GM18507 (cell line): ENCODE results near the gene MCOLN3.
"Not testable (repeated sequence)": the region's sequence is repeated elsewhere in the genome, so short reads cannot be mapped to it uniquely, and the experiment has no call there.

Experiments
- DNase-seq: peaks from one replicate; pipeline ENCODE4 v3.0.0; 2011; ENCODE audit warnings: low read depth; ENCODE audit not compliant: insufficient read length; ENCODE audit errors: extremely low spot score
- FAIRE-seq: peaks from 2 replicates; lab custom pipeline; 2011; peaks lifted over from hg19 to GRCh38; lab: Jason Lieb, UNC

The MCOLN3 gene

DNA sequence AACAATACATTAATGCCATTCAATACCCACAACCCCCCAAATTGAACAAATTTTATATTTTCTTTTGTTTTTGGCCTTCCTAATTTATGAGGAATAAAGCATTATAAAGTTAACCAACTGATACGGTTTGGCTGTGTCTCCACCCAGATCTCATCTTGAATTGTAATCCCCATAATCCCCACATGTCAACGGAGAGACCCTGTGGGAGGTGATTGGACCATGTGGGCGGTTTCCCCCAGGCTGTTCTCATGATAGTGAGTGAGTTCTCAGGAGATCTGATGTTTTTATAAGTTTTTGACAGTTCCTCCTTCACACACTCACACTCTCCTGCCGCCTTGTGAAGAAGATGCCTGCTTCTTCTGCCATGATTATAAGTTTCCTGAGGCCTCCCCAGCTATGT, 6.4 kb upstream of the MCOLN3 start:
- DNase-seq (no peak), FAIRE-seq (no peak)

GRCh38 chr1:85049735-85050166, 1.5 kb upstream of the MCOLN3 start:
- FAIRE-seq (peak; percentile 18), DNase-seq (no peak)

GRCh38 chr1:85047472-85048295, 616 bp downstream of the MCOLN3 start:
- DNase-seq (no peak), FAIRE-seq (no peak)

GRCh38 chr1:85047144-85047471, 1.2 kb downstream of the MCOLN3 start:
- no peak for DNase-seq
- no peak for FAIRE-seq

- FAIRE-seq, result no peak
These were observed 5.9 kb downstream of the MCOLN3 start for GRCh38 chr1:85042413-85042812.

GRCh38 chr1:85041793-85042192, 6.5 kb downstream of the MCOLN3 start:
- no peak for FAIRE-seq
- no peak for DNase-seq

More at GRCh38 chr1:85042413-85042812, 5.9 kb downstream of the MCOLN3 start:
- DNase-seq, result no peak

GRCh38 chr1:85033221-85033620, 15.1 kb downstream of the MCOLN3 start:
- FAIRE-seq (no peak), DNase-seq (no peak)

- DNase-seq (no peak), FAIRE-seq (no peak)
These were observed 17.8 kb downstream of the MCOLN3 start for GRCh38 chr1:85030536-85030935.

- FAIRE-seq, result no peak
- no peak for DNase-seq
These were observed 20.1 kb downstream of the MCOLN3 start for GRCh38 chr1:85028151-85028550.

DNA sequence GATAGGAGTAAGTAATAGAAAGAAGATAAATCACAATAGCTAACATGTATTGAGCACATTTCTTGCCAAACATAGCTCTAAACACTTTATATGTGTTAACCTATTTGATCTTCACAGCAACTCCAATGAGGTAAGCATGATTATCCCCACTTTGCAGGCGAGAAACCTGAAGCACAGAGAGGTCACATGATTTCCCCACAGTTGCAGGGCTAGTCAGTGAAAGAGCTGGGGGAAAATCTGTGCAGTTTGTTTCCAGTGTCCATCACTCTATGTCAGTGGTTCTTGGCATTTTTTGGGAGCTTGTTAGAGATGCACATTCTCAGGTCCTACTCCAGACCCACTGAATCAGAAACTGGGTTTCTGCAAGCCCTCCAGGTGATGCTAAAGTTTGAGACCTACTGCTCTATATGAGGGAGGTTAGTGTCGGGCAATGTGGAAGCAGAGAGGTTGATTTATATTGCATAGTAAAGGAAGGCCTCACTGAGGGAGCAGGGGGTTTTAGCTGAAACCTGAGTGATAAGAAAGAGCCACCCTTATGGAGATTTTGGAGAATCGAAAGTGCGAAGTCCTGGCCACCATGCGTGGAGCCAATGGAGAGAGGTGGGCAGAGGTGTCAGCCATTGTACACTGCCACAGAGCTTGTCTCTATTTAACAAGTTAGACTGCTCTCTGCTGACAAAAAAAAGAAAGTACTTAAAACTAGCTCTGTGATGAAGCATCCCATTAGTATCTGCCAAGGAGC, 20.9 kb downstream of the MCOLN3 start:
- DNase-seq (no peak), FAIRE-seq (peak; percentile 51)

DNA sequence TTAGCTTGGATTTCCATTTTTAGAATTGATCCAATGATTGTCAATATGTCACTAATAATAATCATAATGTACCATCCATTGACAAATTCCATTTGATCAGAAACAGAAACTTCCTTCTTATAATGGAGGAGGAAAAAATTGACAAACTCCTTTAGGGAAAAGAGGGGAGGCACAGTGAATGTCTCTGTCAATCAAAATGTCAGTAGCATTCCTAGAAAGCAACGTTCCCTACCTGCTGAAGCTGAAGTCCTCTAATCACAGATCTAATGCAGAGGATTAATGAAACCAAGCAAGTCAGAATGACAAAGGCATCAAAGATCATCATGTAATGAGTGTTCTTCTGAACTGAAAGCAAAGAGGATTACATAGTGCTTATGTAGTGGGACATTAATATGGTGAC, 22.4 kb downstream of the MCOLN3 start:
- DNase-seq, result no peak
- peak; percentile 38 for FAIRE-seq

- FAIRE-seq, result no peak
- DNase-seq, result no peak
These were observed 23.6 kb downstream of the MCOLN3 start for GRCh38 chr1:85024736-85025135.

GRCh38 chr1:85022700-85023099, 25.6 kb downstream of the MCOLN3 start:
- no peak for FAIRE-seq
- DNase-seq, result no peak

- FAIRE-seq, result no peak
- no peak for DNase-seq
These were observed 28.3 kb downstream of the MCOLN3 start for GRCh38 chr1:85019994-85020393.

- DNase-seq, result no peak
- no peak for FAIRE-seq
These were observed 32.5 kb downstream of the MCOLN3 start for GRCh38 chr1:85015826-85016225.

GRCh38 chr1:85005641-85006040, 42.7 kb downstream of the MCOLN3 start:
- not testable (repeated sequence) for FAIRE-seq, DNase-seq

GRCh38 chr1:85001742-85002141, 46.6 kb downstream of the MCOLN3 start:
- DNase-seq (no peak), FAIRE-seq (peak; percentile 44)

DNA sequence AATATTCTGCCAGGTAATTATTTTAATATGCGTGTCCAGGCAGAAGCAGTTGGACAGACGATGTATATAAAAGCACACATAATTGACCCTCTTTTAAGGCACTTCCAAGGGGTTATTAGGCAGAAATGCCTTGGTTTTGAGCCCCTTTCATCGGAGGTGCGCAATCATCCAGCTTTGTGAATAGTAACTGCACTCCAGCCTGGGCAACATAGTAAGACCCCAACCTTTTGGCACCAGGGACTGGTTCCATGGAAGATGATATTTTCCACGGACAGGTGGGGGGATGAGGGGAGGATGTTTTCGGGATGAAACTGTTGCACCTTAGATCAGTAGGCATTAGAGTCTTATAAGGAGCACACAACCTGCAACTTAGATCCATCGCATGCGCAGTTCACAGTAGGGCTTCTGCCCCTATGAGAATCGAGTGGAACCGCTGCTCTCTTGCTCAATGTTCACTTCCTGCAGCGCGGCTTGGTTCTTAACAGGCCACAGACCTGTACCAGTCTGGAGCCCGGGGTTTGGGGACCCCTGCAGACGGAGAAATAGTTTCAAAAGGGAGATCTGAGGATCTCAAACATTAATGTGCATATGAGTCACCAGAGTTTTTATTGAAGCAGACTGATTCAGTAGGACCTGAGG, 49.5 kb downstream of the MCOLN3 start:
- DNase-seq (no peak), FAIRE-seq (peak; percentile 74)

- DNase-seq (no peak), FAIRE-seq (peak; percentile 78)
These were observed 50.4 kb downstream of the MCOLN3 start for GRCh38 chr1:84997667-84998600.
